A549 (cell line): ENCODE measurements around the gene OTX1. TPM values are rescaled to one million over a fixed set of nuclear protein-coding genes. Genes with fewer than 3 reads are reported as not detected.

ENCODE experiments used
- ATAC-seq, 2 experiments: fragments of 200-7000 bp in 1 of 2; fragments of >200 bp in 1 of 2; cut with Nextera tagmentation in 1 of 2; cut with Tn5 transposase in 1 of 2; 3 replicates each; pipeline versions ENCODE4 v1.8.0 to v1.9.1; 2018 to 2020; ENCODE audit warnings: mild to moderate bottlenecking in 1 of 2, moderate library complexity in 1 of 2
- CTCF ChIA-PET: fragments of 300-600 bp; sonication (Branson Sonifier 250); formaldehyde crosslinking; extraction: SDS; loops from one replicate; lab custom pipeline; 2021; ENCODE audit warnings: antibody characterized with exemption, inconsistent platforms; lab: Yijun Ruan, JAX
- POLR2A ChIA-PET: fragments of 350-600 bp; formaldehyde crosslinking; extraction: SDS; loops from one replicate; lab custom pipeline; 2021; ENCODE audit warnings: antibody characterized with exemption, inconsistent platforms; lab: Yijun Ruan, JAX
- DNase-seq, 2 experiments: peaks; one replicate each; pipeline versions ENCODE4 v3.0.0 to v3.0.0-alpha.2; 2011 to 2016; ENCODE audit warnings: low read depth in 1 of 2, low spot score in 1 of 2
- FAIRE-seq: peaks from 2 replicates; lab custom pipeline; 2011; peaks lifted over from hg19 to GRCh38; lab: Jason Lieb, UNC
- H3K27ac ChIP-seq, 2 experiments: fragments of >200 bp; sonication (Bioruptor Twin); formaldehyde crosslinking; 3 replicates each; pipeline ENCODE4 v1.5.1; 2016 to 2017
- H3K4me1 ChIP-seq: fragments of >200 bp; sonication (Bioruptor Twin); formaldehyde crosslinking; 3 replicates; pipeline ENCODE4 v1.6.1; 2016
- H3K4me2 ChIP-seq: fragments of >200 bp; sonication (Bioruptor Twin); formaldehyde crosslinking; 3 replicates; pipeline ENCODE4 v1.6.1; 2016
- H3K4me3 ChIP-seq: fragments of >200 bp; sonication (Bioruptor Twin); formaldehyde crosslinking; 3 replicates; pipeline ENCODE4 v1.5.1; 2016
- H3K9me3 ChIP-seq: fragments of >200 bp; sonication (Bioruptor Twin); formaldehyde crosslinking; 3 replicates; pipeline ENCODE4 v1.6.1; 2016
- BHLHE40 ChIP-seq: IDR thresholded peaks from 2 replicates; pipeline ENCODE4 v1.6.1; 2012; ENCODE audit warnings: low read depth, low read length, inconsistent platforms
- CBX8 ChIP-seq: fragments of 200-600 bp; sonication (generic); IDR thresholded peaks from 2 replicates; pipeline ENCODE4 v1.6.1; 2016
- CEBPB ChIP-seq, 2 experiments: fragments of >200 bp in 1 of 2; sonication (Bioruptor Twin) in 1 of 2; formaldehyde crosslinking in 1 of 2; IDR thresholded peaks; 2 replicates each; pipeline ENCODE4 v1.6.1; 2012 to 2016
- CHD4 ChIP-seq: fragments of 200-600 bp; sonication (generic); IDR thresholded peaks from 2 replicates; pipeline ENCODE4 v1.6.1; 2016; ENCODE audit warnings: antibody characterized with exemption, mild to moderate bottlenecking, borderline replicate concordance
- EHF ChIP-seq: fragments of 250-450 bp; sonication (Bioruptor Pico); IDR thresholded peaks from 2 replicates; pipeline ENCODE4 v1.5.0; 2020; ENCODE audit warnings: mild to moderate bottlenecking
- EHMT2 ChIP-seq: fragments of 200-600 bp; sonication (generic); IDR thresholded peaks from 2 replicates; pipeline ENCODE4 v1.6.1; 2016; ENCODE audit warnings: antibody characterized with exemption, low read depth, mild to moderate bottlenecking, moderate library complexity
- FOSL2 ChIP-seq, 2 experiments: fragments of 450-650 bp in 1 of 2; fragments of >200 bp in 1 of 2; sonication (Bioruptor Twin) in 1 of 2; formaldehyde crosslinking; IDR thresholded peaks; 2 replicates each; pipeline versions ENCODE4 v1.5.0 to v1.6.1; 2016 to 2020; ENCODE audit warnings: mild to moderate bottlenecking in 1 of 2, moderate library complexity in 1 of 2
- HDAC2 ChIP-seq: fragments of 200-600 bp; sonication (generic); IDR thresholded peaks from 2 replicates; pipeline ENCODE4 v1.6.1; 2016
- HEYL ChIP-seq: fragments of 250-450 bp; sonication (Bioruptor Pico); IDR thresholded peaks from 2 replicates; pipeline ENCODE4 v1.8.0; 2021; ENCODE audit warnings: mild to moderate bottlenecking, moderate library complexity
- HOXB5 ChIP-seq: fragments of 250-450 bp; sonication (Bioruptor Pico); IDR thresholded peaks from 2 replicates; pipeline ENCODE4 v1.5.0; 2020; ENCODE audit warnings: mild to moderate bottlenecking, moderate library complexity
- JUN ChIP-seq, 2 experiments: fragments of >200 bp; sonication (Bioruptor Twin); formaldehyde crosslinking; IDR thresholded peaks; 2 replicates in 1 of 2; 3 replicates in 1 of 2; pipeline ENCODE4 v1.6.1; 2016 to 2017
- KDM5A ChIP-seq: fragments of 200-600 bp; sonication (generic); IDR thresholded peaks from 2 replicates; pipeline ENCODE4 v1.6.1; 2016; ENCODE audit warnings: antibody characterized with exemption, mild to moderate bottlenecking
- MAFK ChIP-seq: fragments of 450-650 bp; IDR thresholded peaks from 2 replicates; pipeline ENCODE4 v1.6.1; 2014; ENCODE audit not compliant: partially characterized antibody
- MYC ChIP-seq: IDR thresholded peaks from 2 replicates; pipeline ENCODE4 v1.6.1; 2012; ENCODE audit warnings: mild to moderate bottlenecking, inconsistent platforms, low read length, improper control_type of control experiment, borderline replicate concordance
- NPAS2 ChIP-seq: fragments of 250-450 bp; sonication (Bioruptor Pico); IDR thresholded peaks from 2 replicates; pipeline ENCODE4 v1.8.0; 2022; ENCODE audit warnings: mild to moderate bottlenecking, moderate library complexity, borderline replicate concordance
- RARB ChIP-seq: fragments of 250-450 bp; sonication (Bioruptor Pico); IDR thresholded peaks from 2 replicates; pipeline ENCODE4 v1.8.0; 2021; ENCODE audit warnings: mild to moderate bottlenecking, moderate library complexity
- RCOR1 ChIP-seq: fragments of 150-350 bp; IDR thresholded peaks from 2 replicates; pipeline ENCODE4 v1.6.1; 2014; ENCODE audit warnings: antibody characterized with exemption, low read length, low read depth
- RFX5 ChIP-seq: fragments of 450-650 bp; IDR thresholded peaks from 2 replicates; pipeline ENCODE4 v1.7.1; 2014; ENCODE audit warnings: antibody characterized with exemption, mild to moderate bottlenecking, moderate library complexity
- SMC3 ChIP-seq: fragments of >200 bp; sonication (Bioruptor Twin); formaldehyde crosslinking; IDR thresholded peaks from 3 replicates; pipeline ENCODE4 v1.6.1; 2018; ENCODE audit warnings: inconsistent platforms
- SREBF2 ChIP-seq: fragments of 450-650 bp; IDR thresholded peaks from 2 replicates; pipeline ENCODE4 v1.6.1; 2014; ENCODE audit warnings: mild to moderate bottlenecking, moderate library complexity
- TFCP2L1 ChIP-seq: fragments of 250-450 bp; sonication (Bioruptor Pico); IDR thresholded peaks from 2 replicates; pipeline ENCODE4 v1.5.0; 2021; ENCODE audit warnings: mild to moderate bottlenecking
- TP53 ChIP-seq: fragments of 250-450 bp; sonication (Bioruptor Pico); IDR thresholded peaks from 2 replicates; pipeline ENCODE4 v1.5.0; 2021; ENCODE audit warnings: mild to moderate bottlenecking, moderate library complexity
- ZFP36 ChIP-seq: fragments of 450-650 bp; IDR thresholded peaks from 2 replicates; pipeline ENCODE4 v1.6.1; 2014; ENCODE audit warnings: borderline replicate concordance; ENCODE audit not compliant: partially characterized antibody
- ZNF302 ChIP-seq: fragments of 250-450 bp; sonication (Bioruptor Pico); IDR thresholded peaks from 2 replicates; pipeline ENCODE4 v1.9.0; 2021; ENCODE audit warnings: inconsistent platforms, mild to moderate bottlenecking, moderate library complexity
- WGBS: methylation state at CpG from one replicate; pipeline ENCODE4 v1.1.6; 2017; ENCODE audit errors: missing lambda C conversion rate; 5-methylcytosine and 5-hydroxymethylcytosine counted together
- polyA plus RNA-seq, 4 experiments: library from polyadenylated mRNA; depleted of rRNA in 3 of 4; stranded (reverse); fragments of >200 nt; fragmentation: RNase III in 1 of 4; extraction: RNeasy Plus Mini Kit Qiagen cat#74134 plus additional on column Dnase treatment in 1 of 4; gene quantifications; 2 replicates in 3 of 4; 3 replicates in 1 of 4; pipeline ENCODE4 v1.2.3, GENCODE V29; 2011 to 2017
- TF ChIP-seq, protein P1 (sequence below): fragments of 250-450 bp; sonication (Bioruptor Pico); IDR thresholded peaks from 2 replicates; pipeline ENCODE4 v1.5.0; 2020; ENCODE audit warnings: low read depth, mild to moderate bottlenecking, moderate library complexity
- TF ChIP-seq, protein P2 (sequence below): fragments of 200-600 bp; sonication (generic); IDR thresholded peaks from 2 replicates; pipeline ENCODE4 v1.6.1; 2016; ENCODE audit warnings: antibody characterized with exemption, mild to moderate bottlenecking, moderate library complexity
- TF ChIP-seq, protein P3 (sequence below): IDR thresholded peaks from 2 replicates; pipeline ENCODE4 v1.6.1; 2012

Gene OTX1
- polyA plus RNA-seq, 2 of the 4 experiments (the other 2 are of a cell fraction) = 0.26 to 2.5 TPM

DNA sequence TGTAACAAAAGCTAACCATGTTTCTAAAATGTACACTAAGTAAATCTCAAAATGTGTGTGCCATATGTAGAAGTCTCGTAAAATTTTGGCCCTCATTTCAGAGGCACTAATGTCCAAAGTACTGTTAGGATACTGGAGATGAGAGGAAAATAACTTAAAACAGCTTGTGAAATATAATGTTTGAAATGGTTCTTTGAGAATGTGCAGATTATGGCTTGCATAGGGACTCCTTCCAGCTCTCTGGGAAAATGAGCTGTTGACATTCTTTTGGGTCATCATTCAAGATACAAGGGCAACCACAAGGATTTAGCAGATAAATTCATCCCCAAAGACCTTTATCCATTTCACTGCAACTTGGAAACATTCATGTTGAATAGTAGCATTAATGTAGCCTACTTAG, 38.1 kb upstream of the OTX1 start:
- CTCF ChIA-PET = interaction anchor here (1.4 to 2.4 kb wide), 2 partner anchors 10 to 556 kb away, joined by 4 to 6 read pairs; no protein-coding TSS in a partner anchor
- Histone ChIP-seq H3K9me3 (no peaks in the 10 kb centered on the region), H3K4me1 (peaks cover 8% of the 10 kb centered on the region; the same call in 1 of the 3 replicates), H3K4me3 (no peak overlapping the region), H3K4me2 (no peak overlapping the region), H3K27ac (no peak overlapping the region)
- no peak for FAIRE-seq
- no peak for DNase-seq
- POLR2A ChIA-PET = no interaction called here
- WGBS = 93% methylated on average over 1 of the region's 1 CpG
- TF ChIP-seq ZNF302 (CRISPR knock-in tag) (no peak), MYC (no peak), CEBPB (IDR thresholded peaks at IDR 0.05) (no peak), EHMT2 (no peak), BHLHE40 (no peak), MAFK (no peak), HEYL (no peak)
- TF ChIP-seq, protein P1, sequence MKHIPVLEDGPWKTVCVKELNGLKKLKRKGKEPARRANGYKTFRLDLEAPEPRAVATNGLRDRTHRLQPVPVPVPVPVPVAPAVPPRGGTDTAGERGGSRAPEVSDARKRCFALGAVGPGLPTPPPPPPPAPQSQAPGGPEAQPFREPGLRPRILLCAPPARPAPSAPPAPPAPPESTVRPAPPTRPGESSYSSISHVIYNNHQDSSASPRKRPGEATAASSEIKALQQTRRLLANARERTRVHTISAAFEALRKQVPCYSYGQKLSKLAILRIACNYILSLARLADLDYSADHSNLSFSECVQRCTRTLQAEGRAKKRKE = no peak
- no peak for ATAC-seq

DNA sequence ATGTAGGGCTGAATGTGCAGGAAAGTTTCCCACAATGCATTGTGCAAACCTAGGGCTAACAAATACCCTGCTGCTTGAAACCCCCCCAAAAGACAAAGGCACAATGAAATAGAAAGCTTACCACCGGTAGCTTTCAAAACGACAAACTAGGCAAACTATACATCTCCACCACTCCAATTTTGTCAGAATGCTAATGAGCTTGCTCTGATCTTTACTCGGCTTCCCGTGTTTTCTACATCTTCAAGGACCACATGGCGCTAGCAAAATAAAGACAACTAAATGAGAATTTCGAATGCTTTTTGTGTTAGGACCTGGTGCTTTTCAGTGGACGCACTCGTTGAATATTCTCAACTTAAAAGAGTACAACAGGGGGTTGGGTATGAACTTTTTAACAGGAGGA, 37.2 kb upstream of the OTX1 start:
- FAIRE-seq (no peak), DNase-seq (no peak), ATAC-seq (no peak)
- TF ChIP-seq NPAS2 (CRISPR knock-in tag) = no peak
- no peak for TF ChIP-seq FOSL2 (IDR thresholded peaks at IDR 0.05)
- TF ChIP-seq FOSL2 (CRISPR knock-in tag; IDR thresholded peaks at IDR 0.05) = no peak
- no peak for TF ChIP-seq RCOR1
- TF ChIP-seq ZFP36 = no peak
- Histone ChIP-seq H3K4me2 (no peak overlapping the region), H3K27ac (no peak overlapping the region), H3K4me3 (no peak overlapping the region), H3K9me3 (no peaks in the 10 kb centered on the region), H3K4me1 (peaks cover 8% of the 10 kb centered on the region; the same call in 1 of the 3 replicates)
- ChIA-PET CTCF (interaction anchor here (1.3 to 2.4 kb wide), 5 partner anchors 10 to 557 kb away, joined by 3 to 6 read pairs (median 4); no protein-coding TSS in a partner anchor), POLR2A (no interaction called here)
- WGBS = 95% methylated on average over 8 of the region's 8 CpGs

DNA sequence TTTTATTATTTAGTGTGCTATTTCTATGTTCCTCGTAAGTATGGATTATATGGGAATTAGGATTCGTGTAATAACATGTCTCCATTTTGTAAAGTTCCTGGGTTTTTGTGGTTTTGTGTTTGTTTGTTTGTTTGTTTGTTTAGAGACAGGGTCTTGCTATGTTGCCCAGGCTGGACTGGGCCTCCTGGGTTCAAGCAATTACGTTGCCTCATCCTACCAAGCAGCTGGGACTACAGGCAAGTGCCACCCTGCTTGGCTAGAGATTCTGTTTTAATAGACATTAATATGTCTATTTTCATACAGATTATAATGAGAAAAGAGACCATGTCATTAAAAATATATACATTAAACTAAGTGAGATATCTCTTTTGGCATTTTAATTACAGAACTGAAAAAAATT, 35.2 kb upstream of the OTX1 start:
- Histone ChIP-seq H3K4me1 (no peaks in the 10 kb centered on the region), H3K27ac (no peak overlapping the region), H3K9me3 (no peaks in the 10 kb centered on the region), H3K4me3 (no peak overlapping the region), H3K4me2 (no peak overlapping the region)
- no peak for FAIRE-seq
- WGBS = 94% methylated on average over 3 of the region's 3 CpGs
- ChIA-PET POLR2A (no interaction called here), CTCF (no interaction called here)
- DNase-seq = no peak
- TF ChIP-seq EHF (CRISPR knock-in tag) (no peak), HDAC2 (no peak), SMC3 (no peak), JUN (IDR thresholded peaks at IDR 0.05) (no peak), BHLHE40 (no peak), HOXB5 (CRISPR knock-in tag) (no peak), SREBF2 (no peak), TP53 (no peak), FOSL2 (IDR thresholded peaks at IDR 0.05) (no peak), FOSL2 (CRISPR knock-in tag; IDR thresholded peaks at IDR 0.05) (no peak), RFX5 (no peak), TFCP2L1 (no peak), CEBPB (IDR thresholded peaks at IDR 0.05) (no peak), CHD4 (no peak), MYC (no peak), CBX8 (no peak), RARB (CRISPR knock-in tag) (no peak), KDM5A (no peak)
- TF ChIP-seq, protein P1 = no peak
- TF ChIP-seq, protein P2, sequence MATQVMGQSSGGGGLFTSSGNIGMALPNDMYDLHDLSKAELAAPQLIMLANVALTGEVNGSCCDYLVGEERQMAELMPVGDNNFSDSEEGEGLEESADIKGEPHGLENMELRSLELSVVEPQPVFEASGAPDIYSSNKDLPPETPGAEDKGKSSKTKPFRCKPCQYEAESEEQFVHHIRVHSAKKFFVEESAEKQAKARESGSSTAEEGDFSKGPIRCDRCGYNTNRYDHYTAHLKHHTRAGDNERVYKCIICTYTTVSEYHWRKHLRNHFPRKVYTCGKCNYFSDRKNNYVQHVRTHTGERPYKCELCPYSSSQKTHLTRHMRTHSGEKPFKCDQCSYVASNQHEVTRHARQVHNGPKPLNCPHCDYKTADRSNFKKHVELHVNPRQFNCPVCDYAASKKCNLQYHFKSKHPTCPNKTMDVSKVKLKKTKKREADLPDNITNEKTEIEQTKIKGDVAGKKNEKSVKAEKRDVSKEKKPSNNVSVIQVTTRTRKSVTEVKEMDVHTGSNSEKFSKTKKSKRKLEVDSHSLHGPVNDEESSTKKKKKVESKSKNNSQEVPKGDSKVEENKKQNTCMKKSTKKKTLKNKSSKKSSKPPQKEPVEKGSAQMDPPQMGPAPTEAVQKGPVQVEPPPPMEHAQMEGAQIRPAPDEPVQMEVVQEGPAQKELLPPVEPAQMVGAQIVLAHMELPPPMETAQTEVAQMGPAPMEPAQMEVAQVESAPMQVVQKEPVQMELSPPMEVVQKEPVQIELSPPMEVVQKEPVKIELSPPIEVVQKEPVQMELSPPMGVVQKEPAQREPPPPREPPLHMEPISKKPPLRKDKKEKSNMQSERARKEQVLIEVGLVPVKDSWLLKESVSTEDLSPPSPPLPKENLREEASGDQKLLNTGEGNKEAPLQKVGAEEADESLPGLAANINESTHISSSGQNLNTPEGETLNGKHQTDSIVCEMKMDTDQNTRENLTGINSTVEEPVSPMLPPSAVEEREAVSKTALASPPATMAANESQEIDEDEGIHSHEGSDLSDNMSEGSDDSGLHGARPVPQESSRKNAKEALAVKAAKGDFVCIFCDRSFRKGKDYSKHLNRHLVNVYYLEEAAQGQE = no peak
- TF ChIP-seq, protein P3, sequence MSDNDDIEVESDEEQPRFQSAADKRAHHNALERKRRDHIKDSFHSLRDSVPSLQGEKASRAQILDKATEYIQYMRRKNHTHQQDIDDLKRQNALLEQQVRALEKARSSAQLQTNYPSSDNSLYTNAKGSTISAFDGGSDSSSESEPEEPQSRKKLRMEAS = no peak
- no peak for ATAC-seq
